HepG2 (cell line): ENCODE data around the gene RPS5. TPM values are rescaled to one million over a fixed set of nuclear protein-coding genes. Genes with fewer than 3 reads are reported as not detected.

ENCODE experiments used
- FOXJ3 ChIP-seq: sonication (generic); formaldehyde crosslinking; IDR thresholded peaks from 2 replicates; pipeline ENCODE4 v1.4.0; 2020; ENCODE audit warnings: missing genetic modification reagents, mild to moderate bottlenecking, borderline replicate concordance
- MATR3 ChIP-seq: sonication (generic); formaldehyde crosslinking; IDR thresholded peaks from 2 replicates; pipeline ENCODE4 v1.4.0; 2020; ENCODE audit warnings: missing genetic modification reagents
- MEIS1 ChIP-seq: sonication (generic); formaldehyde crosslinking; IDR thresholded peaks from 2 replicates; pipeline ENCODE4 v1.9.0; 2021; ENCODE audit warnings: mild to moderate bottlenecking, missing genetic modification reagents, moderate library complexity, borderline replicate concordance
- RNF2 ChIP-seq: fragments of 450-650 bp; conservative IDR thresholded peaks from 2 replicates; pipeline ENCODE4 v1.6.1; 2016; ENCODE audit warnings: low read depth
- SAFB2 ChIP-seq: sonication (generic); formaldehyde crosslinking; IDR thresholded peaks from 2 replicates; pipeline ENCODE4 v1.5.1; 2020; ENCODE audit warnings: missing genetic modification reagents, low read depth, mild to moderate bottlenecking, borderline replicate concordance
- SAP130 ChIP-seq: IDR thresholded peaks from 2 replicates; pipeline ENCODE4 v1.6.1; 2016; ENCODE audit warnings: low read depth
- SMAD1 ChIP-seq: sonication (generic); formaldehyde crosslinking; IDR thresholded peaks from 2 replicates; pipeline ENCODE4 v1.4.0; 2020; ENCODE audit warnings: missing genetic modification reagents, low read depth, mild to moderate bottlenecking, borderline replicate concordance
- THAP7 ChIP-seq: sonication (generic); formaldehyde crosslinking; IDR thresholded peaks from 2 replicates; pipeline ENCODE4 v1.8.1; 2023; ENCODE audit warnings: mild to moderate bottlenecking, missing genetic modification reagents
- ZGPAT ChIP-seq: IDR thresholded peaks from 2 replicates; pipeline ENCODE4 v1.6.1; 2016; ENCODE audit warnings: mild to moderate bottlenecking
- ZNF280D ChIP-seq: sonication (generic); formaldehyde crosslinking; IDR thresholded peaks from 2 replicates; pipeline ENCODE4 v1.5.1; 2020; ENCODE audit warnings: mild to moderate bottlenecking, missing genetic modification reagents
- ZNF33B ChIP-seq: sonication (generic); formaldehyde crosslinking; IDR thresholded peaks from 2 replicates; pipeline ENCODE4 v1.5.1; 2020; ENCODE audit warnings: mild to moderate bottlenecking, missing genetic modification reagents
- ZNF407 ChIP-seq: sonication (generic); formaldehyde crosslinking; IDR thresholded peaks from one replicate; pipeline ENCODE4 v1.5.1; 2020; ENCODE audit warnings: mild to moderate bottlenecking, missing genetic modification reagents; ENCODE audit errors: not compliant biosample characterization
- ZNF703 ChIP-seq: sonication (generic); formaldehyde crosslinking; IDR thresholded peaks from 2 replicates; pipeline ENCODE4 v1.5.1; 2020; ENCODE audit warnings: missing genetic modification reagents, mild to moderate bottlenecking, moderate library complexity, borderline replicate concordance
- ZNF776 ChIP-seq: sonication (generic); formaldehyde crosslinking; IDR thresholded peaks from 2 replicates; pipeline ENCODE4 v1.4.0; 2020; ENCODE audit warnings: mild to moderate bottlenecking, missing genetic modification reagents
- polyA plus RNA-seq, 8 experiments: library from polyadenylated mRNA; depleted of rRNA in 3 of 8; stranded (reverse) in 7 of 8; unstranded in 1 of 8; fragments of >200 nt; fragmentation: Illumina TruSeq in 4 of 8; extraction: Trizol in 4 of 8; gene quantifications; 2 replicates each; pipeline versions ENCODE4 v1.2.1 to v1.2.3, GENCODE V29; 2011 to 2016; ENCODE audit warnings: low read depth in 4 of 8, missing spikeins in 1 of 8, mixed read lengths in 1 of 8; ENCODE audit not compliant: insufficient read depth in 1 of 8
- total RNA-seq, 5 experiments: library from RNA; depleted of rRNA; stranded (reverse); fragments of >200 nt; fragmentation: Illumina TruSeq; extraction: Trizol; gene quantifications; 2 replicates each; pipeline ENCODE4 v1.2.3, GENCODE V29; 2016; ENCODE audit warnings: low read depth in 1 of 5

Gene RPS5
- total and polyA plus RNA-seq, 2 of the 13 experiments (the other 11 are each of a cell fraction or from before 2014, with no cell fraction given), result 1,544 to 4,408 TPM

GRCh38 chr19:58380662-58381459 lies 6.2 kb upstream of the RPS5 start, which contains the start of gene ZNF837 (continued):
- TF ChIP-seq MATR3 (CRISPR knock-in tag), result no peak
- TF ChIP-seq ZNF776 (CRISPR knock-in tag), result no peak; the same call in 1 of the 2 replicates
- TF ChIP-seq SAFB2 (CRISPR knock-in tag), result peak; percentile 25; the same call in 1 of the 2 replicates
- peak; percentile 93 for TF ChIP-seq MEIS1 (CRISPR knock-in tag)
- 0 out of 2 replicates have a peak, but pooled peaks have one; percentile 30 for TF ChIP-seq ZNF33B (CRISPR knock-in tag)
- peak; percentile 91 for TF ChIP-seq SAP130 (CRISPR knock-in tag)
- TF ChIP-seq RNF2, result 0 out of 2 replicates have a peak, but pooled peaks have one; percentile 72
- TF ChIP-seq THAP7 (CRISPR knock-in tag), result 0 out of 2 replicates have a peak, but pooled peaks have one; percentile 69
- TF ChIP-seq ZNF703 (CRISPR knock-in tag), result peak; percentile 69; the same call in 1 of the 2 replicates
- TF ChIP-seq SMAD1, result no peak
- TF ChIP-seq ZNF407, result no peak
- TF ChIP-seq FOXJ3 (CRISPR knock-in tag), result no peak
- peak; percentile 33; the same call in 1 of the 2 replicates for TF ChIP-seq ZNF280D (CRISPR knock-in tag)
- TF ChIP-seq ZGPAT (CRISPR knock-in tag), result peak; percentile 99
